ENCODE measurements around the gene OR5P2.
"Not testable (repeated sequence)": the region's sequence is repeated elsewhere in the genome, so short reads cannot be mapped to it uniquely, and the experiment has no call there.

The OR5P2 gene

GRCh38 chr11:7796842-7797241, at the start of gene OR5P2:
Gene OR5P2, minus strand, starts transcription at chr11:7796942. Its CDS starts 0 bp downstream, at chr11:7796942.
- DNase-seq, result no peak

- DNase-seq, result no peak
Observed at GRCh38 chr11:7846003-7846402, 49.3 kb upstream of the OR5P2 start.

DNA sequence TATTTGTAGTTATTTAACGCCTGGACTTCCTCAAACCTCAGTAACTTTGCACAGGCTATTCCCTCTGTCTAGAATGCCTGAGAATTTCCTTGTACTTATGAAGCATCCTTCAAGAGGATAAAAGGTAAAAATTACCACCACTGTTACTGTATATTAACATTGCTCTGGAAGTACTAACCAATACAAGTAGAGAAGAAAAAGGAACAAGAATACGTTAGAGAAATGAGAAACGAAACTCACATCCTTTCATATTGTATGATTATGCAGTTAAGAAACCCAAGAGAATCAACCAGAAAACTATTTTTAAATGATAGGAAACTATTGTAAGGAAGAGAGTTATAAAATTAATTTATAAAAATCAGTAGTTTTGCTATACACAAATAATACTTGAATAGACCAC, 48.2 kb upstream of the OR5P2 start:
- no peak for DNase-seq

- DNase-seq, result no peak
Observed at GRCh38 chr11:7844521-7844920, 47.8 kb upstream of the OR5P2 start.

DNA sequence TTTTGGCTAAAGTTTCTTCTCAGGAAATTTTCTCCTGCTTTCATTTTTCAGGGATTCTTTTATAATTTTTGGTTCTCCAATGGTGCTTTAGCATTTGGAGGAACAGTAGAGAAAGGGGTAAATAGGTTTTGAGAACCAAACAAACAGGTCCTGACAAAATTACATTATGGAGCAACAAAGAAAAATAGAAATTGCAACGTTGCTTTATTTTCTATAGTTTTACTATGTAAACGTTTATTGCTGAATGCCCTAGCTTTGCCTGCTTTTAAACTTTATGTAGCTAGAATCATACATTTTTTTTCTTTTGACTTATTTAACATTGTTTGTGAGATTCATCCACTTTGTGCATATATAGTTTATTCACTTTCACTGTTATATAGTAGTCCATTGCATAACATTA, 43.8 kb upstream of the OR5P2 start:
- DNase-seq, result no peak

GRCh38 chr11:7833527-7833926, 36.8 kb upstream of the OR5P2 start:
- DNase-seq, result no peak

DNA sequence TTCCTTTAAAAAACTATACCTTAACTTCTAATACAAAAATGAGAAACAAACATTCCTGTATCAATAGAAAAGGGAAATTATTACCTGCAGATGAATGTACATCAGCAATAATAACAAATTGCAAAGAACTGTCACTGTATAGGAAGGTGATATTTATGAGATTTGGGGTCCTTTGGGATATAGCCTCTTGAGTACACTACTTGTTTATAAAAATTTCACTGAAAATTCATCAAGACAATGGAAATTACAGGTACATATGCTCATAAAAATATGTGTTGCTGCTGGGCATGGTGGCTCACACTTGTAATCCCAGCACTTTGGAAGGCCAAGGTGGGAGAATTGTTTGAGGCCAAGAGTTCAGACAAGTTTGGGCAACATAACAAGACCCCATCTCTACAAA, 34.0 kb upstream of the OR5P2 start, which contains the start of gene OR5P3:
TSS of gene OR5P3 (minus strand) at position 101 of the 400 bp plus-strand sequence.
- DNase-seq, result no peak

DNA sequence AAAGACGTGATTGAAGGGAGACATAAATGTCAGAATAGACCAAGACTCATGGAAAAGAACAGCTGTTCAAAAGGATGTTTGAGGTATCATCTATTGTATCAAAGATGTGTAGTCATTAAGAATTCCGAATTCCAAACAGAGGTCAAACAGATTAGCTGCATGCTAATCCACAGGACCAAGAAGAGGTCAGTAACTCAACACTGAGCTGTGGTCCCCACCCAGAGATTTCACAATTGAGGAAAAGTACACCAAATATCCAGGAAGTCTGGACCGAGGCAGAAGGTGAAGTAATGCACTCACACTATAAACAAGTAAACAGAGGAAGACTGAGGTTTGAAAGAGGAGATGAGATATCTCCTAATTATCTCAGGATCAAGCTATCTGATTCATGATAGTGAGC, 29.6 kb upstream of the OR5P2 start:
- DNase-seq, result no peak

DNA sequence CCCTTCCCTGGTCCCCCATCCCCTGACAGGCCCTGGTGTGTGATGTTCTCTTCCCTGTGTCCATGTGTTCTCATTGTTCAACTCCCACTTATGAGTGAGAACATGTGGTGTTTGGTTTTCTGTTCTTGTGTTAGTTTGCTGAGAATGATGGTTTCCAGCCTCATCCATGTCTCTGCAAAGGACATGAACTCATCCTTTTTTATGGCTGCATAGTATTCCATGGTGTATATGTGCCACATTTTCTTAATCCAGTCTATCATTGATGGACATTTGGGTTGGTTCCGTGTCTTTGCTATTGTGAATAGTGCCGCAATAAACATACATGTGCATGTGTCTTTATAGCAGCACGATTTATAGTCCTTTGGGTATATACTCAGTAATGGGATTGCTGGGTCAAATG, 23.7 kb upstream of the OR5P2 start:
- not testable (repeated sequence) for DNase-seq

GRCh38 chr11:7814897-7815296, 18.2 kb upstream of the OR5P2 start:
- DNase-seq, result not testable (repeated sequence)

DNA sequence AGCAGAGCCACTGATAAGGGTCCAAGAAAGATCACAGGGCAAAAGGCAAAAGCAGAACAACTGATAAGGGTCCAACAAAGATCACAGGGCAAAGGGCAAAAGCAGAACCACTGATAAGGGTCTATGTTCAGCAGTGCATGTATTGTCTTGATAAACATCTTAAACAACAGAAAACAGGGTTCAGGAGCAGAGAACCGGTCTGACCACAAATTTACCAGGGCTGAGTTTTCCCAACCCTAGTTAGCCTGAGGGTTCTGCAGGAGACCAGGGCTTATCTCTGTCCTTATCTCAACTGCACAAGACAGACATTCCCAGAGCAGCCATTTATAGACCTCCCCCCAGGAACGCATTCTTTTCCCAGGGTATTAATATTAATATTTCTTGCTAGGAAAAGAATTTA, 13.6 kb upstream of the OR5P2 start:
- DNase-seq, result not testable (repeated sequence)

GRCh38 chr11:7793233-7793632, 3.5 kb downstream of the OR5P2 start:
- no peak for DNase-seq

- DNase-seq, result no peak
Observed at GRCh38 chr11:7787239-7787638, 9.5 kb downstream of the OR5P2 start.

DNA sequence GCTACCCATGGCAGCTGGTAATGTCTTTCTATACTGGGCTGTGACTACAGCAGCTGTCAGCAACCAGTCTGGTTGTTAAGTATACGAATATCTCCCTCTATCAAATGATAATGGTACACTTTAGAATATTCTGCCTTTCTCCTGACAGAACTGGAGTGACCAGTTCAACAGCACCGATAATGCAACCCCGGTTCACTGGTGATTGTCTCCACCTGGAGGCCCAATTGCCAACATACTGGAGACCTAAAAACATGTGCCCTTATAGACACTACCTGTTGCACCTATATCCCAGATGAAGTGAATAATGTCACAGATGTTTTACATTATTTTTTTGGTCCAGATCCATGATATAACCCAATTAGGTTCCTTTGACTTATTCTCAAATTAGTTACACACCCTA, 21.1 kb downstream of the OR5P2 start:
- no peak for DNase-seq

DNA sequence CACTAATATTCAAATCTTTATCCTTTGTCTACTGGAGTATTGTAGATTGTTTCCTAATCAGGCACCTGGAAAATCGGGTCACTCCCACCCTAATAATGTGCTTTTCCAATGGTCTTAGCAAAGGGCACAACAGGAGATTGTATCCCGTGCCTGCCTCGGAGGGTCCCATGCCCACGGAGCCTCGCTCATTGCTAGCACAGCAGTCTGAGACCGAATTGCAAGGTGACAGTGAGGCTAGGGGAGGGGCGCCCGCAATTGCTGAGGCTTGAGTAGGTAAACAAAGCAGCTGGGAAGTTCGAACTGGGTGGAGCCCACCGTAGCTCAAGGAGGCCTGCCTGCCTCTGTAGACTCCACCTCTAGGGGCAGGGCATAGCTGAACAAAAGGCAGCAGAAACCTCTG, 32.4 kb downstream of the OR5P2 start:
- not testable (repeated sequence) for DNase-seq

DNA sequence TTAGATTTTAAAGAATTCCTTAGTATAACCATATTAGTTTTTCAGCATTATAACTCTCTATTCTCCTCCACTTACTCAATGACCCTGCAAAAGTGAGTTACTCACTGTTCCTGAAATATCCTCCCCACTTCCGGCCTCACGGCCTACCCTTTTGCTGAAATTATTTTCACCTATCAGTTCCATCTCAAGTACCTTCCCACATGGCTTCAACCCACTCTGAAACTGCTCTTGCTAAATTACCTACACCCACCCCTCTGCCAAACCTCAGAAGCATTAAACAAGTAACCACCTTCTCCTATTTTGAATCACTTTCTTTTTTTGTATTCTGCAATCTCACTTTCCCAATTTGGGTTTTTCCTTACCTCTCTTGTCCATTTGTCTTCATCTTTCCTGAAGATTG, 37.7 kb downstream of the OR5P2 start:
- DNase-seq, result no peak

GRCh38 chr11:7749456-7749855, 47.3 kb downstream of the OR5P2 start:
- DNase-seq, result no peak
